T-helper 2 cell treated with Interferon-gamma antibody and Interleukin-4, amounts not matched to agents 100 ng/mL and 5 ng/mL, for 36 hours (primary cell): ENCODE data around the gene CAPN15. TPM values are rescaled to one million over a fixed set of nuclear protein-coding genes. Genes with fewer than 3 reads are reported as not detected.

Experiments
- intact Hi-C: fragments of 100-400 bp; cut with micrococcal nuclease; formaldehyde crosslinking; loops from one replicate; pipeline ENCODE4 v1.15.1; 2023
- total RNA-seq: library from RNA; stranded (reverse); gene quantifications from 2 replicates; pipeline ENCODE4 v1.2.3, GENCODE V29; 2022

CAPN15 gene
- total RNA-seq, 1 donor from 2014 or later = 87.2 TPM

DNA sequence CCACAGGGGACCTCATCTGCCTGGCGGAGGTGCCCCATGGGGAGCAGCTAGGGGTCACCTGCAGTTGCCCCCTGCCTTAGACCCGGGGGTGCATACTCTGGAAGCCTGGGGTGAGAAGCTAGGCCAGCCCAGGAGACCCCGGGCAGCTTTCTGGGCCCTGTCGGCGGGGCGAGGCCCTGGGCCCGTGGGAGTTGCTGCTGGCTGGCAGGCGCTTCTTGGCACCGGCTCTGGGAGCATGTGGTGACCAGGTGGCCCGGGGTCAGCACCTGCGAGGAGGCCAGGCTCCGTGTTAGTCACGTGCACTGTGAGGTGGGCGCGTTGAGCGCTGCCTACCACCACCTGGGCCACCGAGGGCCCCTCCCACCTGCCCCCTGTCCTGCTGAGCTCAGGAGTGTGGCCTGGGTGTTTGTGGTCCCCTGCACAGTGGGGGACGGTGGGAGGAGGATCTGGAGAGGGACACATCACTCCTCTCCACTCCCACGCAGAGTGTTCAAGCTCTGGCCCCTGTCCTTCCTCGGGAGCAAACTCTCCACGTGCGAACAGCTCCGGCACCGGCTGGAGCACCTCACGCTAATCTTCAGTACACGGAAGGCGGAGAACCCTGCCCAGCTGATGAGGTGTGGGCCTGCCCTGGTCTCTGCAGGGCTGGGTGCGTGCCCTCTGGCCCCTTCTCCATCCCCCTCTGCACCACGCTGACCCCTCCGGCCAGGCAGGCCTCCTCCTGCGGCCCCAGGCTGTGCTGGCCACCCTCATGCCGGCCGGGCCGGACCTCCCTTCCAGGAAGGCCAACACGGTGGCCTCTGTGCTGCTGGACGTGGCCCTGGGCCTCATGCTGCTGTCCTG lies 48.1 kb downstream of the CAPN15 start:
- intact Hi-C loops = no loop called here

DNA sequence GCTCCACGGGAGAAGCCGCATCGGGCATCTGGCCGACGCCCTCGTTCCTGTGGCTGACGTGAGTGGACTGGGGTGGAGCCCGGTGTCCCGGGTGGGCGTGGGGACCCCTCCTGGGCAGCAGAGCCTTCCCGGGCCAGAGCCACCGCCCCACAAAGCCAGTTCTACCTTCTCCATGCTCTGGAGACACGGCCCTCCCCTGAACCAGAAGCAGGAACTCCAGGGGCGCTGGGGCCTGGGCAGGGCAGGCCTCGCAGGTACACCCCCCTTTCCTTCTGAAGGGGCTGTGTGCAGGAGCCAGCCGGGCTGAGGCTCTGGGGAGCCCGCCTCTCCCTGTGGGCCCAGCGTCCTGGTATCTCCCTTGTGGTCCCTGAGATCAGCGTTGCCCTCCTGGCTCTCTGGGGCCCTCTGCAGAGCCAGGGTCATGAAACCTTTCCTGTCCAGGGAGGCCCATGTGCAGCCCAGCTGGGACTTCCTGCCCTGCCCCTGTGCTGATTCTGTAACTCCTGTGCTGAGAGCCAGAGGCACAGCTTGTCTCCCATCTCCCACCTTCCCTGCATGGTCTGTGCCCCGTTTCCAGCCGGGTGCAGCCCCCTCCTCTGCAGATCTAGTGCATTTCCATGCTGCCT lies 48.8 kb downstream of the CAPN15 start:
- intact Hi-C loops = no loop called here

DNA sequence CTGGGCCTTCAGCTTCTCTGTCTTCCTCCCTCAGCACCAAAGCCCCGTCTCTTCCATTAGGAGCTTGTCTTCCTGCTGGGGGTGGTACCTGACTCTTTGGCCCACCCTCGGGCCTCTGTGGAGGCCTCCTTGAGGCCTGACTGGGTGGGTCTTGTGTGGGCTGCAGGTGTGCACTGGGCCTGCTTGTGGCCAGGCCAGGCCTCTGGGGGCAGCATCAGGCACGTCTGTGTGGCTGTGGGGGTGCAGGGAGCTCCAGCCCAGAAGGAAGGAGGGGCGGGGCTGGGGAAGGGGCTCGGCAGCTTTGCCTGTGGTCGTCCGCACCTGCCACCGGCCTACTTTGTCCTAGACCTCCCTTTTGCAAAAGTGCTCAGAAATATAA lies 49.3 kb downstream of the CAPN15 start:
- intact Hi-C loops = no loop called here

DNA sequence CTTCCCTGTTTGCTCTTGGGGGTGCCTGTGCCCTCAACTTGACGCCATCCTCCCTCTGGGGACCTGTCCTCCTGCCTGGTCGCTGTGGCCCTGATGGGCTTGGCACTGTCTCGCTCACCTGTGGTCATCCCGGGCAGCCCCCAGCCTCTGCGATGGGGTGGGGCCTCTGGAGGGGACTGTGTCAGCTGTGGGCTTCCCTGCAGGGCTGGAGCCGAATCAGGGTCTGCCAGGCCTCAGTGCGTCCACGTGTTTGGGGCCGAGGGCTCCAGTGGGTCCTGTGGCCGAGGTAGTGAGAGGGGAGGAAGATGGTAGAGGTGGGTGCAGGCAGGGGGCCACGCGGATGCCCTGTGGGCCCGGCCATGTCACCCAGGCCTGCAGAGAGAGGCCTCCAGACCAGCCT lies 50.3 kb downstream of the CAPN15 start:
- intact Hi-C loops = no loop called here

DNA sequence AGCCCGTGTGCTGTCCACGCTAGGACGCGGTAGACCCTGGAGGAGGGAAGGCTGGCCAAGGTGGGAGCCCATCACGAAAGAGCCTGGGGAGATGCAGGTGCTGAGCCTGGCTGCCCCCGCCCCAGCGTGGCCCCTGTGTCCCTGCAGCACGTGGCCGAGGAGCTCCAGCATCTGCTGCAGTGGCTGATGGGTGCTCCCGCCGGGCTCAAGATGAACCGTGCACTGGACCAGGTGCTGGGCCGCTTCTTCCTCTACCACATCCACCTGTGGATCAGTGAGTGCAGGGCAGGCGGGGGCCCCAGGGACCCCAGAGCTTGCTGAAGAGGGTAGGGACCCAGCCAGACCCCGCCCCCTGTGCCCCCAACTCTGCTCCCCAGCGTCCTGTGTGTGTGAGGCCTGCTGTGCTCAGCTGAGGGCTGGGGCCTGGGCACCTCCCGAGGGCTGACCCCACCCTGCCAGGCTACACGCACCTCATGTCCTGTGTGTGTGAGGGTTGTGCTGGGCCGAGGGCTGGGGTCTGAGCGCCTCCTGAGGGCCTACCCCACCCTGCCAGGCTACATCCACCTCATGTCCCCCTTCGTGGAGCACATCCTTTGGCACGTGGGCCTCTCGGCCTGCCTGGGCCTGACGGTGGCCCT lies 50.8 kb downstream of the CAPN15 start:
- intact Hi-C loops = no loop called here

DNA sequence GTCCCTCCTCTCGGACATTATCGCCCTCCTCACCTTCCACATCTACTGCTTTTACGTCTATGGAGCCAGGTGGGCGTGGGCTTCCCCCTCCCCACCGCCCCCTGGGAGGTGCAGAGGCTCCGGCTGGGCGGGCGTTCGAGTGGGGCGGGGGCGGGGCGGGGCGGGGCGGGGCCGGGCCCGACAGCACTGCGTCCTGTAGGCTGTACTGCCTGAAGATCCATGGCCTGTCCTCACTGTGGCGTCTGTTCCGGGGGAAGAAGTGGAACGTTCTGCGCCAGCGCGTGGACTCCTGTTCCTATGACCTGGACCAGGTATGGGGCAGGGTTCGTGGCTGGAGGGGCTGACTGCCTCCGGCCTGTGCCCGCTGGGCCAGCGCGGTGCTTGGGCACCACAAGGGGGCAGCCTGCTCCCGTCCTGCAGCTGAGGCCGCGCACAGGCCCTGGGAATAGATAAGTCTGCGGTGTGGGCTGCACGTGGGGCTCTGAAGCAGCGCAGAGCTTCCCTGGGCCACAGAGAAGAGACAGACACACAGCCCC lies 51.4 kb downstream of the CAPN15 start:
- intact Hi-C loops = no loop called here

DNA sequence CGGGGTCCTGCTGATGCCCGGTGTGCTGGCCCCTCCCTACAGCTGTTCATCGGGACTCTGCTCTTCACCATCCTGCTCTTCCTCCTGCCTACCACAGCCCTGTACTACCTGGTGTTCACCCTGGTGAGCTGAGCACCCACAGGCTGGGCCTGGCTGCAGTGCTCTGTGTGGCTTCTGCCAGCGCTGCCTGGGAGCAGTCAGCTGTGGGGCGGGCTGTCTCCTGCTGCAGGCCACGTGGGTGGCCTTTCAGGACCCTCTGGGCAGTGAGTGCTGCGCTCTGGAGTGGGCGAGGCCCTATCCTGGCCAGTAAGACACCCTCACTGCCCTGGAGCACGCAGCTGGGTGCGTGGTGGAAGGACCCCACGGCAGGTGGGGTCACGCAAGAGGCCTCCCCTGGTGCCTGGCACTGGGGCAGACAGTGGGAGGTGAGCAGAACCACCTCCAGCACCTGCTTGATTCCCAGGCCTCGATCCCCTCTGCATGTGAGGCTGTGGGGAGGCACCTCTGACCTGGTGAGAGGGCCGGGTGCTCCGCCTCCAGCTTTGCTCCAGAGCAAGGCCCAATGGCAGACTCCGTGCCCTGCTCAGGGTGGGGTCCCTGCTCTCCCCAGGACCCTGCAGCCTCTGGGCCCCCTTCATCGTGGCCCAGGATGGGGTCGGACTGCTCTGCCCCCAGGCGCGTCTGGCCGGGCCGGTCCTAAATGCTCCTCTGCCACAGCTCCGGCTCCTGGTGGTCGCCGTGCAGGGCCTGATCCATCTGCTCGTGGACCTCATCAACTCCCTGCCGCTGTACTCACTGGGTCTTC lies 52.8 kb downstream of the CAPN15 start:
- intact Hi-C loops = no loop called here

DNA sequence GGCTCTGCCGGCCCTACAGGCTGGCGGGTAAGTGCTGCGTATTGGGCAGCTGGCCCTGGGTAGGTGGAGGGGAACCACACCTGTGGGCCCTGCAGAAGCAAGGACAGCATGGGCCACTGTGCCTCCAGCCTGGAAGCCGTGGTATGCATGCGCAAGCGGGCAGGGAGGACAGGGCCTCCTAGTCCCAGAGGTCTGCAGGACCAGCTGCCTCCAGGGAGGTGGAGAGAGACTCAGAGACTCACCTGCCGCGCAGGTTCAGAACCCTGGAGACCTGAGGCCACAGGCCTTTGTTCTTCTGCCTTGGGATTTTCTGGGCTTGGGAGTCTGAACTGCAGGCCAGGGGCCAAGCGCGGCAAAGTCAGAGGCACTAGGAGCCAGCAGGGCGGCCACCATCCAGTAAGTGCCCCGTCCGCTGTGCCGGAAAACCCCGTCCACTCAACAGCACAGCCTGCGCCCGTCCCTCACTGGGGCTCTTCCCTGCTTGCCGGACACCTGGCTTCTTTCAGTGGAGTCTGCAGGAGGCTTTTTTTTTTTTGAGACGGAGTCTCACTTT lies 53.5 kb downstream of the CAPN15 start:
- intact Hi-C loops = no loop called here

DNA sequence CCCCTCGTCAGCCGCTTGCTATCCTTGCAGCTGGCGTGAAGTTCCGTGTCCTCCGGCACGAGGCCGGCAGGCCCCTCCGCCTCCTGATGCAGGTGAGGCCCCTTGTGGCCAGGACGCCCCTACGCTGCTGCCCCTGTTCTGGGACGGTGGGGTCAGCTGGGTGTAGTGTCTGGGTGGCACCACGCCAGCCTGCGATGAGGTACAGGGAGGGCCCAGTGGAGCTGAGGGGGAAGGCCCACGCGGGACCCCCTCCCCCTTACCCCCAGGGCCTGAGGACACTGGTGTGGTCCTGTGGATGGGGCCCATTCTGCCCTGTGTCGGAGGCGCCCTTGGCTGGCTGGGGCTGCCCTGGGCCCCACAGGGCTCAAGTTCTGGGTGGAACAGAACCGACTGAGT lies 54.7 kb downstream of the CAPN15 start:
- intact Hi-C loops = no loop called here

DNA sequence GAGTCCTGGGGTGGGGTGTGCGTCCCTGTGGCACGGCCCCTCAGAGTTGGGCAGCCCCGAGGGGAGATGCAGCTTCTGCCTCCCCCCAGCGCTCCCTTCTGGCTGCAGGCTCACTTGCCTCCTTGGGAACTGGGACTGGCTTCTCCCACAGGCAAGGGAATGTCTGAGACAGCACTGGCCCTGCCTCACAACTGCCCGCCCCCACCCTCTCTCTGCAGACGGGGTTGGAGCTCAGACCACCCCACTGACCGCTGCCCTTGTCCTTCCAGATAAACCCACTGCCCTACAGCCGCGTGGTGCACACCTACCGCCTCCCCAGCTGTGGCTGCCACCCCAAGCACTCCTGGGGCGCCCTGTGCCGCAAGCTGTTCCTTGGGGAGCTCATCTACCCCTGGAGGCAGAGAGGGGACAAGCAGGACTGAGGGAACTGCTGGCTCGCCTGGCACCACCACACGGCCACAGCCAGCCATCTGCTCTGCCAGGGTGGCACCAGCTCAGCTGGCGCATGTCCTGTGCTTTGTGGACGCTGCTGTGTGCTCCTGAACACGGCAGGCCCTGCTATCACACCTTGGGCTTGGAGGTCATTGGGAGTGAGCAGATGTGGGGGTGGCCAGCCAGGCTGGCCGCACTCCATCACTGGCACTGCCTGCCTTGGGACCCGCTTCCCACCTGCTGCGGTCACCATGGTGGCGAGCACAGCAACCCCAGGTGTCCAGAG lies 55.3 kb downstream of the CAPN15 start:
- intact Hi-C loops = no loop called here

DNA sequence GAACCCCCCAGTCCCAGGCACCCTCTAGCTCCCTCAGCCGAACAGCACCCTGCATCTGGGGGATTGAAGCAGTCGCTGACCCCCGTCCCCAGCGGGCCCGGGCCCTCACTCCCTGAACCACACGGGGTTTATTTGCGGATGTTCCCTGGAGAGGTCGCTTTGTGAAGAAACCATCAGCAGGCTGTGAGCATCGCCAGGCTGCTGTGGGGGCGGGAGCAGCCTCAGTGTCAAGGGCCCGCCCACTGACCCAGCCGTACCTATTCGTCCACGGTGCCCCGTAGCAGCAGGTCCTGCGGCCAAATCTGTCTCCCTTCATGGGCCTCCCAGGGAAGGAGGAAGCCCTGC lies 55.9 kb downstream of the CAPN15 start:
- intact Hi-C loops = no loop called here

DNA sequence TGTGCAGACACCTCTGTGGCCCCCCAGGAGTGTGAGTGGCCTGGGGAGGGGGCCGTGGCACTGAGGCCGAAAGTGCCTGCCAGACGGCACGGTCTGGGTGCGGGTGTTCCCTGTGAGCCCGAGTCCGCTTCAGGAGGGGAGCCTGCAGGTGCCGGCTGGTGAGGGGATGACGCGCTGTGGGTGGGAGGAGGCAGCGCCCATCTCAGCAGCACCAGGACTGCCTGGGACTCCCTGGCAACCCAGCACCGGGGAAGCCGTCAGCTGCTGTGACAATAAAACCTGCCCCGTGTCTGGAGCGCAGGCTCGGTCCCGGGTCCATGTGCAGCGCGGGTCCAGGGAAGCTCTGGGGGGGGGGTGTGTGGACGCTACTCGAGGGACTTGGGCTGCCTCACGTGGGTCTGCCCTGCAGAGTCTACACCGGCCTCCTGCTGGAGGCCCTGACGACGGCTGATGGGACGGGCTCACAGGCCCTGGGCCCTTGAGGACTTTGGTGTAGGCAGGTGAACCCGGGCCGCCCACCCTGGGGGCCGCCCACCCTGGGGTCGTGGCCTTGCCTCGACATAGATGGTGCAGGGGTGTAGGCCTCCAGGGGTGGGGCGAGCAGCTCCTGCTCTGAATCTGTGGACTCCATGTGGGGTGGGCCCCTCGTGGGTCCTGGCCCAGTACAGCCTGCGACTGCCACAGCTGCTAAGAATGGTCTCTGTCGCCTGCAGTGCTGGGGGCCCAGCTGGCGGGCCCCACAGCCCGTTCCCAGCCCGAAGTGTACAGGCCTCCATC lies 56.5 kb downstream of the CAPN15 start:
- intact Hi-C loops = no loop called here

DNA sequence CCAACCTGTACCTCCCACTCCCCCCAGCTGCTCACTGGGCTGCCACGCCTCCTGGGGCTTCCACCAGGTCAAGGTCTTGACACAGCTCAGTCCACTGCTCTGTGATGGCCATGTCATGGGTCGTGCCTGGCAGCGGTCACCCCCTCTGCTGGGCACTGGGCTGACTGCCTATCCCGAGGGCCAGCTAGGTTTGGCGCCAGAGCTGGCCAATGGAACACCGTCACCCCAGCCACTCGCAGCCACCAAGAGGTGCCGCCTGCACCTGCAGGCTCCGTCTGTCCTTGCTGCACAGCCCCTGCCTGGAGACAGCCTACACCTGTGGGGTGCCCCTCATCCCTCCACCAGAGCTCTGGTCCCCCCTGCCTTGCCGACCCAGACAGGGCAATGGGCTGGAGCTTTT lies 57.8 kb downstream of the CAPN15 start:
- intact Hi-C loops = loop anchor here (5.0 kb wide), 2 partner anchors 203 to 1027 kb away; partner anchors contain the start of genes CRAMP1, IFT140 and PGAP6

DNA sequence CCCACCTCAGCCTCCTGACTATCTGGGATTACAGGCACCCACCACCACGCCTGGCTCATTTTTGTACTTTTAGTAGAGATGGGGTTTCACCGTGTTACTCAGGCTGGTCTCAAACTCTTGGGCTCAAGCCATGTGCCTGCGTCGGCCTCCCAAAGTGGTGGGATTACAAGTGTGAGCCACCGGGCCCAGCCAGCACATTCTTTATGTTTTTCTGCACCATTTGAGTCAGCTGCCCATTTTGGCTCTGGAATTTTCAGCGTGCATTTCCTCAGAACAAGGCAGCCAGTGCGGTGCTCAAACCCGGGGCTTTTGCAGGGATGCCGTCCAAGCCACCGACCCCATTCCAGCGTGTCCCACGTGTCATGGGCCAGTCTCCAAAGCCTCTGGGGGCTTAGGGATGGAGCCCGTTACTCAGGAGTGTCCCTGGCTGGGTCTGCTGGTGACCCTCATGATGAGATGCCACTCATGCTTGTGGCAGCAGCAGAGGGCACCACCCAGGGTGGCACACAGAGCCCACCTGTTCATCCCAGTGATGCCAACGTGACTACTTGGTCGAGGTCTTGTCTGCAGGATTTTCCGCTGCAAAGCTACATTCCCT lies 58.6 kb downstream of the CAPN15 start:
- intact Hi-C loops = loop anchor here (5.0 kb wide), 2 partner anchors 204 to 1026 kb away; partner anchors contain the start of genes CRAMP1, IFT140 and PGAP6

DNA sequence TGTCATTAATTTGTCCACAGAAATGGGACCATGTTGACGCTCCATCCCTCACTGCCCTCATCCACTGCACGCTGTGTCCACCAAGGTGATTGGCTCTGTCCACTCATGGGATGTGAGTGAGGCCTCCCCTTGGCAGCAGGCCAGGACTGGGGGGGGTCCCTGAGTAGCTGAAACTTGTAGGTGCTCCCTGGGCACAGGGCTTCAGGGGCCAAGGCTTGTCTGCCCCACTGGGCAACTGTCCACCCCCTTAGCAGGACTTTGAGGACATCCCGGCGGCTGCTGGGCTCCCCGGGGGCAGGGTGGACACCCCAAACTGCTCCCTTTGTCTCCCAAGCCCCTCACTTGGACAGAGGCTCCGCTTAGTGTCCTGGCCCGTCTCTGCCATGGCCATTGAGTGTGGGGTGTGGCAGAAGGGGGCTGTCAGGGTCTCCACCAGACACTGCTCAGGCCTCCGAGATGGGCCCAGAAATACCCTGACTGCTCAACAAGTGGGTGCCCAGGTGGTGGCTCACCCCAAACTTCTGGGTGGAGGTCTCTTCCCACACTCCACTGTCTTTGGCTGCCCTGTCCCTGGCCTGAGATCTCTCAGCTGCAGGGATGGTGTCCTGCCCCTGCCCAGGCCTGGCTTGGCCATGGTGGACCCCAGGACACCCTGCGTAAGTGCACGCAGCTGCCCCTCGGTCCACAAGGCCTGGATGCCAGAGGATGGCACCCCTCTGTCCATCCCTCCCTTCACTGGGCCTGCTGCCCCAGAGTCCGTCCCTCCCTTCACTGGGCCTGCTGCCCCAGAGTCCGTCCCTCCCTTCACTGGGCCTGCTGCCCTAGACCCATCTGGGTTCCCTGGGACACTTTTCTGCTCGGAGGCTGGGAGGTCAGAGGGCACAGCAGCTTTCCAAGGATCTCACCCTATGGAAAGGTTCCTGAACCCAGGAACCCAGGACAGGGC lies 59.4 kb downstream of the CAPN15 start:
- intact Hi-C loops = loop anchor here (5.0 kb wide), 2 partner anchors 205 to 1025 kb away; partner anchors contain the start of genes CRAMP1, IFT140 and PGAP6

DNA sequence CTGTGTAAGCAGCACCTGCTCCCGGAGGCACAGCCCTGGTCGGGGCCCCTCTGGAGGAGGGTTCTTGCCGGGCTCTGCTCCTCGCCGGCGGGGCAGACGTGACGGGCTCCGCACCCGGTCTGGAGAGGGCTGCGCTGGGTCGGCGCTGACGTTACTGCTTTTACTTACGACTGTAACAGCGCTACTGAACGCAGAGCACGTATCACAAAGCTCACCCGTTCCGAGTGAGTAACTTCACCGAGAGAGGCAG lies 61.1 kb downstream of the CAPN15 start:
- intact Hi-C loops = loop anchor here (2.0 to 5.0 kb wide), 3 partner anchors 22 to 1024 kb away; partner anchors contain the start of genes CRAMP1, IFT140, NHLRC4 and PGAP6

DNA sequence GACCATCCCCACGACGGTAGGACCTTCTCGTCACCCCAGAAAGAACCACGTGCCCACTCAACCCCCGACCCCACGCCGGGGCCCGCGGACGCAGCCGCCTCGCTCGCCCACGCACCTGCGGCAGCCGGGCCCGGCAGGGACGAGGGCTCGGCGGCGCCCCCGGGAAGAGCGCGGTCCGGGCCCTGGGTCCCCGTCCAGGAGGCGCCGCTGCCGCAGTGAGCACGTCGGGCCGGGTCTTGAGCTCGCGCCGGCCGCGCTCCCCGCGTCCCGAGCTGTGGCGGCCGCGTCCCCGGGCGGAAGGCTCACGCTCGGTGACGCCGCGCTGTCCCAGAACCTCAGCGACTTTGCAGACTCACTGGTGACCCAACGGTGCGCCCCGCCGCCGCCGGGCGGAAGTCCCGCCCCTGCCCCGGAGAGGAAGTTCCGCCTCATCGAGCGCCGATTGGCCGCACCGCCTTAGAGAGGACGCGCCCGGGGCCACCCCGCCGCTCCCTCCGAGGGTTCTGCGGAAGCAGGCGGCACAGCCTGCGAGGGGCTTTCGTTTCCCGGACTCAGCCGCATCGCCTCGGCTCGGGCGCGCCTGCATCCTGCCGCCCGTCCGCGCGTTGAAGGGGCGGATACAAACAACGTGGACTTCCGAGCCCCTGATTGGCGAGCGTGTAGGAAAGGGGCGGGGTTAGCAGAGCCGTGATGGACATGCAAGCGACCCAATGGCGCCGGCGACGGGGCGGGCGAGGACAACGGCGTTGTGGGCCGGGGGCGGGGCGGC lies 61.6 kb downstream of the CAPN15 start:
- intact Hi-C loops = loop anchor here (1.0 to 5.0 kb wide), 5 partner anchors 22 to 1023 kb away; partner anchors contain the start of genes CAPN15, CRAMP1, IFT140 and METTL26
